Measurements from ENCODE around the gene NCKAP5.
"Not testable (repeated sequence)": the region's sequence is repeated elsewhere in the genome, so short reads cannot be mapped to it uniquely, and the experiment has no call there.

NCKAP5 gene

DNA sequence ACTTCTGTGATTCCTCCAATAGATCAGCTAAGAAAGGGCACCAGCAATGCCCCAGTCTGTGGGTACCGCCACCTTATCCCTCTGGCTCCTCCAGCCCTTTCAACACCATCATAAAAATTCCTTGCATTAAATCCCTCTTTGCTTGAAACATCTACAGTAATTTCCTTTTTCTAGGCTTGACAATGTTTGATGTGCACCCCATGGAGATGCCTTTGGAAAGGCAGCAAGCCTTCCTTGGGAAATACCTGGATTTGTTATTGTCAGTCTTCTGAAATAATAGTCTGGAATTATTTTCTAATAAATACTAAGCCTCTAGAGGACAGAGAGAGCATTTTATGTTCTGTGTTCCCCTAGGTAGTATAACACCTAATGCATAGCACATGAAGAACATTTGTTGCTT is 46.1 kb downstream of the NCKAP5 start:
- no peak for TF ChIP-seq CTCF (conservative IDR thresholded peaks at IDR 0.05; ENCODE audit: control insufficient read depth, insufficient read depth, low read depth, low read length)
- no peak overlapping the region for H3K4me3 ChIP-seq (ENCODE audit: control insufficient read depth, low read depth, low read length)
- no peak for DNase-seq (ENCODE audit: low read depth)

DNA sequence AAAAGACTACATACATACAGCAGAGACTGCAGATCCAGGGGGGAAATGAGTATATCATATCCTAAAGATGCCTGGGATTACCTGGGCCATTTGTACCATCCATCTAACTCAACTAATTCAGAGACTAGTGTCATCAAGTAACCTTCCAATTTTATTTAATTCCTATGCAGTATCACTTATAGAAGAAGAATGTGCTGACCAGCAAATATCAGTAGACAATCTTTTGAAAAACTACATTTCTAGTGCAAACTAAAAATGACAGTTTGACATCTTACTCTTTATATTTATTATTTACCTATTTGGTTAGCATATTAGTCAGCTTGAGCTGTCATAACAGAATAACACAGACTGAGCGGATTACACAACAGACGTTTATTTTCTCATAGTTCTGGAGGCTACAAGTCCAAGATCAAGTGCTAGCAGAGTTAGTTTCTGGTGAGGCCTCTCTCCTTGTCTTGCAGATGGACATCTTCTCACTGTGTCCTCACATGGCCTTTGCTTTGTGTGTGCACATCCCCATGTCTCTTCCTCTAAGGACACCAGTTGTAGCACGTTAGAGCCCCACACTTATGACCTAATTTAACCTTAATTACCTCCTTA is 47.0 kb downstream of the NCKAP5 start:
- no peak overlapping the region for H3K4me3 ChIP-seq (ENCODE audit: control insufficient read depth, low read depth, low read length)
- TF ChIP-seq CTCF (conservative IDR thresholded peaks at IDR 0.05; ENCODE audit: control insufficient read depth, insufficient read depth, low read depth, low read length) = no peak
- no peak for DNase-seq (ENCODE audit: low read depth)

GRCh38 chr2:133519677-133520076 is 48.6 kb downstream of the NCKAP5 start:
- not testable (repeated sequence) for DNase-seq (ENCODE audit: low read depth); H3K4me3 ChIP-seq (ENCODE audit: control insufficient read depth, low read depth, low read length)
- TF ChIP-seq CTCF (conservative IDR thresholded peaks at IDR 0.05; ENCODE audit: control insufficient read depth, insufficient read depth, low read depth, low read length) = peak; percentile 6

DNA sequence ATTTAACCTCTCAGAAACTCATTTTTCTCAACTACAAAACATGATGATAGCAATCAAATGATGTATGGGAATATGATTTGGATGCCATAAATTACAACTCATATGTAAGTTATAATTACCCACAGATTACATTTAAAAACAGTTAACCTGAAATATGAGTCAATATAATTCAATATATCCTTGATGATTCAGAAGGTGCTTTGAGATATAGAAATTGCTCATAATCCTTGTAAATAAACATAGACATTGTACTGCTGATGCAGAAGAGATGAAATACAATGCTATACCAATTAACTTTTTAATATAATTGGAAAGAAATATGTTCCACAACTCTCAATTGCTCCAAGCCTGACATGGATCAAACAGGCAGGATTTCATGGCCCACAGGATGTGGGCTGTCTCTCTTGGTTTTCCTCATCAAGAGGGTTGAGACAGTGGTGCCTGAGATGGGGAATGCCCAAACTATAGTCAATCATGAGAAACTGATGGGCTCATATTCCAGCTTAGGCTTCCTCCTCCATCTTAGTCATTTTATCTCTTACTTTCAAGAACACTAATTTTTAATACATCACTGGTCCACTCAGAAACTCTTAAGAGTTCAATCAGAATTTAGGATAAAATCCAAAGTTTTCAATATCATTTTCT is 49.4 kb downstream of the NCKAP5 start:
- no peak for DNase-seq (ENCODE audit: low read depth)
- no peak for TF ChIP-seq CTCF (conservative IDR thresholded peaks at IDR 0.05; ENCODE audit: control insufficient read depth, insufficient read depth, low read depth, low read length)
- no peak overlapping the region for H3K4me3 ChIP-seq (ENCODE audit: control insufficient read depth, low read depth, low read length)

GRCh38 chr2:133517876-133518275 is 50.4 kb downstream of the NCKAP5 start:
- no peak for DNase-seq (ENCODE audit: low read depth)
- no peak for TF ChIP-seq CTCF (conservative IDR thresholded peaks at IDR 0.05; ENCODE audit: control insufficient read depth, insufficient read depth, low read depth, low read length)
- no peak overlapping the region for H3K4me3 ChIP-seq (ENCODE audit: control insufficient read depth, low read depth, low read length)

GRCh38 chr2:133516405-133517026 is 51.7 kb downstream of the NCKAP5 start:
- no peak for TF ChIP-seq CTCF (conservative IDR thresholded peaks at IDR 0.05; ENCODE audit: control insufficient read depth, insufficient read depth, low read depth, low read length)
- DNase-seq (ENCODE audit: low read depth) = no peak
- no peak overlapping the region for H3K4me3 ChIP-seq (ENCODE audit: control insufficient read depth, low read depth, low read length)

Measured in fibroblast of mammary gland (primary cell).